ENCODE data around the gene PLEKHM3.

DNA sequence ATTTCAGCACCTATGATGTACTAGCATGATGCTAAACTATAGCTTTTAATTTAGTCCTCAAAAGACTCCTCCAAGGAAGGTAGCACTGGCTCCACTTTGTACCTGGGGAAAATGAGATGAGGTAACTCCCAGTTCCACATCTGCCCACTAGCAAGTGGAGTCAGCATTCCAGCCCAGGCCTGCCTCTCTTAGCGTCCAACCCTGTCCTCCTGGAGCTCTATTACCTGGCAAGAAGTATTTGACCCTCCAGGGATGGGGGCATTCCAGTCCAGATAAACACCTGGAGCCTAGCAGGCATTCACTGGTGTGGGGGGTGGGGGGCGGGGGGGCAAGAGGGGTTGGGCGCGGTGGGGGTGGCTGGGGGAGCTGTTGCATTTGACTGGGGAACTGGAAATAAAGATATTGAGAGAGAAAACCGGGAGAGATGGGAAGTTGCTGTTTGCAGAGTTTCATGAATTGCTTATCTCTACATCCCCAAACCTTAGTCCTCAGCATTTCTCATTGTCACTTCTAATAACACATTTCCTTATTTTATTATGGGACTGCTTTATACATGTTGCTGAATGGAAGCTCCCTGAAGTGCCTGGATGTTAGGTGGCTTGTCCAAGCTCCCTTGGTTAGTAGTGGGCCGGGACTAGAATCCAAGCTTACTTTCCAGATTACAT, 233.6 kb downstream of the PLEKHM3 start:
- TF ChIP-seq POLR2A (IDR thresholded peaks at IDR 0.05; ENCODE audit: low read depth, low read length) = no peak
- TF ChIP-seq SPI1 (IDR thresholded peaks at IDR 0.05; ENCODE audit: low read depth, low read length) = no peak
- TF ChIP-seq POLR2AphosphoS5 (IDR thresholded peaks at IDR 0.05; ENCODE audit: low read depth, low read length) = no peak
- no peak for TF ChIP-seq PAX5 (IDR thresholded peaks at IDR 0.05; ENCODE audit: insufficient read depth, low read length, severe bottlenecking)

All from GM12891 (cell line).